Neural crest cell (in vitro differentiated cells): Measurements from ENCODE around the gene SEPTIN5. TPM values are rescaled to one million over a fixed set of nuclear protein-coding genes. Genes with fewer than 3 reads are reported as not detected.

Source experiments
- DNase-seq: peaks from one replicate; pipeline ENCODE4 v3.0.0; 2021; ENCODE audit warnings: low read depth, mixed read lengths, low spot score
- H3K27ac Mint-ChIP-seq: one replicate; pipeline ENCODE4 v1.8.0; 2021; ENCODE audit warnings: mild to moderate bottlenecking, mixed read lengths; ENCODE audit not compliant: unreplicated experiment
- H3K27me3 Mint-ChIP-seq: 2 replicates; pipeline ENCODE4 v1.8.0; 2021; ENCODE audit warnings: low read depth, mild to moderate bottlenecking, mixed read lengths
- H3K36me3 Mint-ChIP-seq: 2 replicates; pipeline ENCODE4 v1.8.0; 2021; ENCODE audit warnings: low read depth, mild to moderate bottlenecking, mixed read lengths
- H3K4me1 Mint-ChIP-seq: 2 replicates; pipeline ENCODE4 v1.8.0; 2021; ENCODE audit warnings: mixed read lengths
- H3K4me3 Mint-ChIP-seq: one replicate; pipeline ENCODE4 v1.8.0; 2021; ENCODE audit warnings: mild to moderate bottlenecking, mixed read lengths
- H3K9me3 Mint-ChIP-seq: 2 replicates; pipeline ENCODE4 v1.8.0; 2021; ENCODE audit warnings: mixed read lengths
- CTCF ChIP-seq: fragments of 200-600 bp; sonication (generic); conservative IDR thresholded peaks from 2 replicates; pipeline ENCODE4 v1.5.0; 2021; ENCODE audit warnings: antibody characterized with exemption, mild to moderate bottlenecking
- total RNA-seq: library from RNA; stranded (reverse); gene quantifications from 2 replicates; pipeline ENCODE4 v1.2.1, GENCODE V29; 2021

The SEPTIN5 gene
- total RNA-seq, 1 donor from 2014 or later, result 30.2 TPM

- H3K9me3 Mint-ChIP-seq, result no peaks in the 10 kb centered on the region
- DNase-seq, result no peak
- peaks cover 3% of the 10 kb centered on the region for H3K4me1 Mint-ChIP-seq
- peaks cover 6% of the 10 kb centered on the region for H3K27me3 Mint-ChIP-seq
- no peaks in the 10 kb centered on the region for H3K36me3 Mint-ChIP-seq
- no peak for TF ChIP-seq CTCF
- H3K27ac Mint-ChIP-seq, result no peak overlapping the region
- H3K4me3 Mint-ChIP-seq, result no peak overlapping the region
These were observed 20.6 kb downstream of the SEPTIN5 start for GRCh38 chr22:19734837-19735382.

- DNase-seq, result no peak
- no peaks in the 10 kb centered on the region for H3K4me1 Mint-ChIP-seq
- H3K27ac Mint-ChIP-seq, result no peak overlapping the region
- H3K27me3 Mint-ChIP-seq, result no peaks in the 10 kb centered on the region
- no peak for TF ChIP-seq CTCF
- no peaks in the 10 kb centered on the region for H3K36me3 Mint-ChIP-seq
- no peaks in the 10 kb centered on the region for H3K9me3 Mint-ChIP-seq
- no peak overlapping the region for H3K4me3 Mint-ChIP-seq
These were observed 21.6 kb downstream of the SEPTIN5 start for GRCh38 chr22:19735665-19736510.

GRCh38 chr22:19737846-19738663, 23.8 kb downstream of the SEPTIN5 start:
- H3K4me3 Mint-ChIP-seq, result no peak overlapping the region
- H3K9me3 Mint-ChIP-seq, result no peaks in the 10 kb centered on the region
- H3K36me3 Mint-ChIP-seq, result no peaks in the 10 kb centered on the region
- no peaks in the 10 kb centered on the region for H3K4me1 Mint-ChIP-seq
- H3K27ac Mint-ChIP-seq, result no peak overlapping the region
- H3K27me3 Mint-ChIP-seq, result no peaks in the 10 kb centered on the region
- DNase-seq, result no peak
- TF ChIP-seq CTCF, result no peak

GRCh38 chr22:19738664-19739447, 24.6 kb downstream of the SEPTIN5 start:
- Mint-ChIP-seq H3K27me3 (no peaks in the 10 kb centered on the region), H3K4me1 (no peaks in the 10 kb centered on the region), H3K9me3 (no peaks in the 10 kb centered on the region), H3K36me3 (no peaks in the 10 kb centered on the region), H3K4me3 (no peak overlapping the region), H3K27ac (no peak overlapping the region)
- no peak for TF ChIP-seq CTCF
- no peak for DNase-seq

- Mint-ChIP-seq H3K36me3 (no peaks in the 10 kb centered on the region), H3K9me3 (no peaks in the 10 kb centered on the region), H3K27ac (no peak overlapping the region), H3K27me3 (no peaks in the 10 kb centered on the region), H3K4me1 (no peaks in the 10 kb centered on the region), H3K4me3 (no peak overlapping the region)
- no peak for TF ChIP-seq CTCF
- no peak for DNase-seq
These were observed 25.2 kb downstream of the SEPTIN5 start for GRCh38 chr22:19739448-19739895.
